HG03095 (cell line): ENCODE measurements around the gene CNIH3.
A peak's percentile ranks its signal among the peaks of the same experiment; 100 is the strongest.

Experiments
- ATAC-seq: cut with Tn5 transposase; IDR thresholded peaks from one replicate; pipeline ENCODE4 v1.9.1; 2021; ENCODE audit warnings: moderate library complexity; ENCODE audit not compliant: unreplicated experiment

Gene CNIH3

GRCh38 chr1:224613486-224613885 is 2.6 kb upstream of the CNIH3 start:
- ATAC-seq = no peak

GRCh38 chr1:224616756-224617409 is 766 bp downstream of the CNIH3 start:
- no peak for ATAC-seq

- ATAC-seq = no peak
Measured at GRCh38 chr1:224617410-224618355, 1.6 kb downstream of the CNIH3 start.

- ATAC-seq = no peak
Measured at GRCh38 chr1:224619209-224619608, 3.1 kb downstream of the CNIH3 start.

GRCh38 chr1:224620105-224620504 is 4.0 kb downstream of the CNIH3 start:
- no peak for ATAC-seq

- ATAC-seq = no peak
Measured at GRCh38 chr1:224621813-224622682, 5.9 kb downstream of the CNIH3 start.

GRCh38 chr1:224622831-224623230 is 6.7 kb downstream of the CNIH3 start:
- ATAC-seq = no peak

GRCh38 chr1:224623310-224623714 is 7.2 kb downstream of the CNIH3 start:
- ATAC-seq = no peak

GRCh38 chr1:224623743-224624333 is 7.7 kb downstream of the CNIH3 start:
- peak; percentile 89 for ATAC-seq

GRCh38 chr1:224624432-224624831 is 8.3 kb downstream of the CNIH3 start:
- no peak for ATAC-seq

GRCh38 chr1:224626042-224626441 is 9.9 kb downstream of the CNIH3 start:
- no peak for ATAC-seq

GRCh38 chr1:224629965-224630364 is 13.8 kb downstream of the CNIH3 start:
- no peak for ATAC-seq

GRCh38 chr1:224631462-224632115 is 15.5 kb downstream of the CNIH3 start:
- ATAC-seq = no peak

- no peak for ATAC-seq
Measured at GRCh38 chr1:224632381-224632871, 16.3 kb downstream of the CNIH3 start.

- ATAC-seq = no peak
Measured at GRCh38 chr1:224632921-224633321, 16.8 kb downstream of the CNIH3 start.

GRCh38 chr1:224635356-224635755 is 19.2 kb downstream of the CNIH3 start:
- no peak for ATAC-seq

GRCh38 chr1:224637515-224637914 is 21.4 kb downstream of the CNIH3 start:
- ATAC-seq = no peak

GRCh38 chr1:224637936-224638335 is 21.8 kb downstream of the CNIH3 start:
- no peak for ATAC-seq

- ATAC-seq = no peak
Measured at GRCh38 chr1:224639426-224639975, 23.4 kb downstream of the CNIH3 start.

- no peak for ATAC-seq
Measured at GRCh38 chr1:224640018-224640417, 23.9 kb downstream of the CNIH3 start.
